GM12875 (cell line): ENCODE measurements around the gene IL10RB.
A peak's percentile ranks its signal among the peaks of the same experiment; 100 is the strongest.

ENCODE experiments used
- H3K4me3 ChIP-seq: one replicate; pipeline ENCODE4 v1.5.1; 2011; ENCODE audit warnings: low read depth, low read length, control low read depth
- TF ChIP-seq, protein P1 (sequence below): IDR thresholded peaks from 2 replicates; pipeline ENCODE4 v1.5.1; 2011; ENCODE audit warnings: low read depth, mild to moderate bottlenecking, control low read depth, inconsistent platforms, low read length, moderate library complexity, borderline replicate concordance; ENCODE audit not compliant: insufficient read depth

The IL10RB gene

DNA sequence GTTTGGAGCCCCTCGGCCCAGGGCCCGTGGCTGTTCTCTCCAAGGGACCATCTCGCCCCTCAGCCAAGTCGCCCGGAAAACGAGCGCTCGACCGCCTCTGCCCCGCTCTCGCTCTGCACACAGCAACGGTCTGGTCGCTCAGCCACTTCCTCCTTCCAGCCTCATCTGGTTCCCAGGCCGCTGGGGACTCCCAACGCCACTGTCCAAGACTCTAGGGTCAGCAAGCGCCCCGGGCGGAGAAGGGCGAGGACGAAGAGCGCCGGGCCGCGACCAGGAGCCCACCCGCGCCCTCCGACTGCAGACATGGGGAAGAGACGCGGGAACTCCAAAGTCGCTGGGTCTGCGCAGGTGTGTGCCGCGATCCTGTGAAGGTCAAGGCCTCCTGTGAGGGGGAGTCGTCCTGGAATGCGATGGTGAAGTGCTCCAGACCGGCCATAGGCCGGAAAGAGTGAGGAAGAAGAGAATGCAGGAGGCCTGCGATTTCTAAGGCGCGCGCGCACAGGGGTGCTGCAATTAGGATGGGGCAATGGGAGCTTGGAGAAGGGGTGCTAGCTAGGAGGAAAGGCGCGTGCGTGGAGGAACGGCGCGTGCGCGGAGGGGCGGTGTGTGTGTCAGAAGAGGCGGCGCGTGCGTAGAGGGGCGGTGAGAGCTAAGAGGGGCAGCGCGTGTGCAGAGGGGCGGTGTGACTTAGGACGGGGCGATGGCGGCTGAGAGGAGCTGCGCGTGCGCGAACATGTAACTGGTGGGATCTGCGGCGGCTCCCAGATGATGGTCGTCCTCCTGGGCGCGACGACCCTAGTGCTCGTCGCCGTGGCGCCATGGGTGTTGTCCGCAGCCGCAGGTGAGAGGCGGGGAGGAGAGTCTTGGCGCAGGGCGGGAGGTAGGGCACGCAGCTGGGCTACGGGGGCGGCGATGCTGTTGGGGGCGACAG is 58.4 kb downstream of the IL10RB start, which contains the start of gene IFNAR1:
IFNAR1 (plus strand) TSS at position 680 of the 931 bp plus-strand sequence; CDS start at position 766, 86 bp downstream.
- TF ChIP-seq, protein P1, sequence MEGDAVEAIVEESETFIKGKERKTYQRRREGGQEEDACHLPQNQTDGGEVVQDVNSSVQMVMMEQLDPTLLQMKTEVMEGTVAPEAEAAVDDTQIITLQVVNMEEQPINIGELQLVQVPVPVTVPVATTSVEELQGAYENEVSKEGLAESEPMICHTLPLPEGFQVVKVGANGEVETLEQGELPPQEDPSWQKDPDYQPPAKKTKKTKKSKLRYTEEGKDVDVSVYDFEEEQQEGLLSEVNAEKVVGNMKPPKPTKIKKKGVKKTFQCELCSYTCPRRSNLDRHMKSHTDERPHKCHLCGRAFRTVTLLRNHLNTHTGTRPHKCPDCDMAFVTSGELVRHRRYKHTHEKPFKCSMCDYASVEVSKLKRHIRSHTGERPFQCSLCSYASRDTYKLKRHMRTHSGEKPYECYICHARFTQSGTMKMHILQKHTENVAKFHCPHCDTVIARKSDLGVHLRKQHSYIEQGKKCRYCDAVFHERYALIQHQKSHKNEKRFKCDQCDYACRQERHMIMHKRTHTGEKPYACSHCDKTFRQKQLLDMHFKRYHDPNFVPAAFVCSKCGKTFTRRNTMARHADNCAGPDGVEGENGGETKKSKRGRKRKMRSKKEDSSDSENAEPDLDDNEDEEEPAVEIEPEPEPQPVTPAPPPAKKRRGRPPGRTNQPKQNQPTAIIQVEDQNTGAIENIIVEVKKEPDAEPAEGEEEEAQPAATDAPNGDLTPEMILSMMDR = no peak
- H3K4me3 ChIP-seq = peak within 1 kb of the TSS; percentile 84

DNA sequence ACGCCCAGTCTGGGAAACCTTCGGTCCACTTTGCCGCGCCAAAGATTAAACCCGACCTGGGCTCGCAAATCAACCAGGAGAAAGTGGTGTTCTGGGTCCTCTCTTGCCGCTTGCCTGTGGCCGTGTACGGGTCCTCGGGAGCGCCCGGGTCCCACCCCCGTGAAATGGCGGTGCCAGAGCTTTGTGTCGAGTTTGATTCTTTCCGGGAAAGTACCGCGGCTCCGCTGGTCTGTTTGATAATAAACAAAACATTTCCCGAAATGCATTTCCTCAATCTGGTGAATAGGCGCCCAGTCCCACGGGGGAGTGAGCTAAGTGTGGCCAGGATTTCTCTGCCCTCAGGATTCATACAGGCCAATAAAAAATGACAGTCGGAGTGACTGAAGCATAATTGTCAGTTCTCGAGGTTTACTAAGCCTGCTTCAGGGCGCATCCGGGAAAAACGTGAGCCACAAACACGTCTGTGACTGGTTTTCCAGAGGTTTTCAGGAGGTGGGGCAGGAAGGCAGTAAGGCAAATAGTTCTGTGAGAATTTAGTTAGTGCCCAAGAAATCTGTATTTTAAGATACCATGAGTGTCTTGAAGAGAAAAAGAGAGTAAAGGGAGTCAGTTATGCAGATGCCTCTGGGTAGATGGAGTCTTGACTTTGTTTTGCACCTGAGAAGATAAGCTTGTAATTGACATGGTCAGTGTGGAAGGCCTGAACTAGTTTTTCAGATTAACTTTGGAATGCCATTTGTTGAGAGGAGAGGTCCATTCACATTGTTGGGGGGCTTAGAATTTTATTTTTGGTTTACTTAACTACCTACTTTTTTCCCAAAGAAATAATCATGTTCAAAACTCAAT is 59.3 kb downstream of the IL10RB start:
- H3K4me3 ChIP-seq = peak overlapping the region; percentile 84
- TF ChIP-seq, protein P1 = no peak

DNA sequence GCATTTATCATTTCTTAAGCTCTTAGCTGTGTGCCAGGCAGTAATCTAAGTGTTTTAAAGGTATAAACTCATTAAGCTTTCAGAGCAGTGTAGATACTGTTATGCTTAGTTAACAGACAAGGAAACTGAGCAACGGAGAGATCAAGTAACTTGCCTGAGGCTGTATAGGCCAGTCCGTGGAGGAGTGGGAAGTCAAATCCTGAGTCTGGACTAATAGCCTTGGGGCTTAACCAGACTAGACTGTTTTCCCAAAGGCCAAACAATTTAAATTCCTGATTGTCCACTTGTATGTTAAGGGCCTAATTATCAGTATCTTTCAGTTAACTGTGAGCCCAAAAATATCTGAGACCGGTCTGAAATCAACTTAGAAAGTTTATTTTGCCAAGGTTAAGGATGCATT is 61.2 kb downstream of the IL10RB start:
- TF ChIP-seq, protein P1 = no peak
- no peak overlapping the region for H3K4me3 ChIP-seq

DNA sequence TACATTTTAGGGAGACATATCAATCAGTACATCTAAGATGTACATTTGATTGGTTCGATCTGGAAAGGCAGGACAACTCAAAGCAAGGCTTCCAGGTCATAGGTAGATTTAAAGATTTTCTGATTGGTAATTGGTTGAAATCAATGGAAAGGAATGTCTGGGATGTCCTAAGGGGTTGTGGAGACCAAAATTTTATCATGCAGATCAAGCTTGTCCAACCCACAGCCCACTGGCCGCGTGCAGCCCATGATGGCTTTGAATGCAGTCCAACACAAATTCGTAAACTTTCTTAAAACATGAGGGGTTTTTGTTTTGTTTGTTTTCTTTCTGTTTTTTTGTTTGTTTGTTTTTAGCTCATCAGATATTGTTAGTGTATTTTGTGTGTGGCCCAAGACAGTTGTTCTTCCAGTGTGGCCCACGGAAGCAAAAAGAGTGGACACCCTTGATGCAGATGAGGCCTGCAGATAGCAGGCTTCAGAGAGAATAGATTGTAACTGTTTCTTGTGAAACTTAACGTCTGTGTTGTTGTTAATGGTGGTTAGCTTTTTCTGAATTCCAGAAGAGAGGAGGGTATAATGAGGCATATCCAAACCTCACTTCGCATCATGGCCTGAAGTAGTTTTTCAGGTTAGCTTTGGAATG is 61.7 kb downstream of the IL10RB start:
- TF ChIP-seq, protein P1 = no peak
- no peak overlapping the region for H3K4me3 ChIP-seq

DNA sequence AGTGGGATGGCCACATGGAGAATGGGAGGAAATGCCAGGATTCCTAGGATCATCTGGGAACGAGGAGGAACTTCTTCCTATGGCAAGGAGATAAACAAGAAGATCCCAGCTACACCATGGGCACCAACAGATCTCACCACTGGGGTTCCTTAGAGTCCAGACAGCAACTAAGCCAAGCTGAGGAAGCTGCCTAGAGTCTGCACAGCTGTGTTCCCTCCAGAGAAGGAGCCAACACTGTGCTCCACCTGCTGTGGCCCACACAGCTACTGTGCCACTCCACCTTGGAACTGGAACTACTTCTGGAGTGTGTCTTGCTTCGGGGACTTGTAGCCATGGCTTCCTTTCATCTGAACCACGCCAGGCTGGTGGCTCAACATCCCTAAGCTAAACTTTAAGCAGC is 64.6 kb downstream of the IL10RB start:
- TF ChIP-seq, protein P1 = no peak
- no peak overlapping the region for H3K4me3 ChIP-seq

DNA sequence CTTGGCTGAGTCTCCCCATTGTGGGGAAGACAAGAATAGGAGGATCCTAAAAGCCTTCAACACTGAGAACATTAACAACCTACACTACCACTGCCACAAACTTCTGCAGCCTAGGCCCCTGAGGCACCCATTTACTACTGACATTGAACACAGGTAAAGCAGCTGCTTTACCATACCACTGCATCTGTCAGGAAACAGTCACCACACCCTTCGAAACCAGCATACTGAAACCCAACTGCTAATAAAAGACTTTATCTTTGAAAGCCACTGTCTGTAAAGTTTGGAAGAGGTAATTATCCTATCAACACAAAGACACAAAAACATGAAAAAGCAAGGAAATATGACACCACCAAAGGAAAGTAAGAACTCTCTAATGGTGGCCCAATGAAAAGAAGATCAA is 66.0 kb downstream of the IL10RB start:
- H3K4me3 ChIP-seq = peak overlapping the region; percentile 18
- TF ChIP-seq, protein P1 = no peak
